Measurements from ENCODE around the gene TTC12. TPM values are rescaled to one million over a fixed set of nuclear protein-coding genes. Genes with fewer than 3 reads are reported as not detected.
A peak's percentile ranks its signal among the peaks of the same experiment; 100 is the strongest.

TTC12 gene
- total RNA-seq, 2 donors from 2014 or later, result 19.5 to 26.7 TPM

GRCh38 chr11:113387605-113388211, 73.3 kb downstream of the TTC12 start, which contains the start of gene ANKK1:
Gene ANKK1, plus strand, starts transcription at chr11:113387779. Its CDS starts 106 bp downstream, at chr11:113387885.
- peak; percentile 92 for DNase-seq
- Histone ChIP-seq H3K9me3 (ENCODE audit: control insufficient read depth, low read length) (no peaks in the 10 kb centered on the region), H3K4me3 (ENCODE audit: low read length) (no peak within 1 kb of the TSS), H3K27ac (ENCODE audit: low read depth, low read length) (no peak within 1 kb of the TSS), H3K27me3 (ENCODE audit: control insufficient read depth, insufficient read depth, low read length, poor library complexity, severe bottlenecking) (peaks cover 46% of the 10 kb centered on the region), H3K4me1 (ENCODE audit: control insufficient read depth, insufficient read depth, low read length) (peaks cover 2% of the 10 kb centered on the region), H3K9ac (ENCODE audit: extremely low read depth, low read length, poor library complexity, severe bottlenecking) (no peak within 1 kb of the TSS), H3K36me3 (ENCODE audit: control insufficient read depth, insufficient read depth, low read length) (no peaks in the 10 kb centered on the region)
- Mint-ChIP-seq H3K4me1 (peaks cover 16% of the 10 kb centered on the region), H3K27me3 (ENCODE audit: insufficient read depth) (peaks cover 23% of the 10 kb centered on the region), H3K27ac (no peak within 1 kb of the TSS), H3K4me3 (peak within 1 kb of the TSS; percentile 39), H3K36me3 (ENCODE audit: low read depth) (no peaks in the 10 kb centered on the region), H3K9me3 (no peaks in the 10 kb centered on the region)
- WGBS, 2 experiments (ENCODE audit: insufficient coverage in 1 of 2, insufficient read length in 1 of 2), result 23 to 25% methylated on average over 17 to 46 of the region's 46 CpGs
- TF ChIP-seq CTCF (conservative IDR thresholded peaks at IDR 0.05), result peak; percentile 96

GRCh38 chr11:113389272-113389671, 74.9 kb downstream of the TTC12 start:
- H3K27me3 Mint-ChIP-seq (ENCODE audit: insufficient read depth), result peaks cover 18% of the 10 kb centered on the region
- H3K9me3 ChIP-seq (ENCODE audit: control insufficient read depth, low read length), result no peaks in the 10 kb centered on the region
- H3K27me3 ChIP-seq (ENCODE audit: control insufficient read depth, insufficient read depth, low read length, poor library complexity, severe bottlenecking), result peaks cover 62% of the 10 kb centered on the region
- TF ChIP-seq CTCF (conservative IDR thresholded peaks at IDR 0.05), result no peak
- no peak overlapping the region for H3K27ac Mint-ChIP-seq
- H3K36me3 ChIP-seq (ENCODE audit: control insufficient read depth, insufficient read depth, low read length), result no peaks in the 10 kb centered on the region
- H3K36me3 Mint-ChIP-seq (ENCODE audit: low read depth), result no peaks in the 10 kb centered on the region
- no peaks in the 10 kb centered on the region for H3K9me3 Mint-ChIP-seq
- DNase-seq, result no peak
- 20 to 32% methylated on average over 2 to 3 of the region's 3 CpGs for WGBS, 2 experiments (ENCODE audit: insufficient coverage in 1 of 2, insufficient read length in 1 of 2)
- H3K9ac ChIP-seq (ENCODE audit: extremely low read depth, low read length, poor library complexity, severe bottlenecking), result no peak overlapping the region
- no peak overlapping the region for H3K4me3 ChIP-seq (ENCODE audit: low read length)
- H3K4me1 Mint-ChIP-seq, result peaks cover 16% of the 10 kb centered on the region
- peaks cover 2% of the 10 kb centered on the region for H3K4me1 ChIP-seq (ENCODE audit: control insufficient read depth, insufficient read depth, low read length)
- H3K4me3 Mint-ChIP-seq, result no peak overlapping the region
- H3K27ac ChIP-seq (ENCODE audit: low read depth, low read length), result no peak overlapping the region

GRCh38 chr11:113392236-113392921, 78.0 kb downstream of the TTC12 start:
- H3K36me3 ChIP-seq (ENCODE audit: control insufficient read depth, insufficient read depth, low read length), result no peaks in the 10 kb centered on the region
- H3K4me3 Mint-ChIP-seq, result no peak overlapping the region

More at GRCh38 chr11:113392236-113392921, 78.0 kb downstream of the TTC12 start:
- H3K9me3 ChIP-seq (ENCODE audit: control insufficient read depth, low read length), result no peaks in the 10 kb centered on the region
- 94 to 100% methylated on average over 3 of the region's 3 CpGs for WGBS, 2 experiments (ENCODE audit: insufficient coverage in 1 of 2, insufficient read length in 1 of 2)
- no peak overlapping the region for H3K4me3 ChIP-seq (ENCODE audit: low read length)
- Mint-ChIP-seq H3K27ac (no peak overlapping the region), H3K36me3 (ENCODE audit: low read depth) (no peaks in the 10 kb centered on the region), H3K4me1 (peaks cover under 1% of the 10 kb centered on the region), H3K9me3 (no peaks in the 10 kb centered on the region), H3K27me3 (ENCODE audit: insufficient read depth) (peaks cover 20% of the 10 kb centered on the region)
- H3K9ac ChIP-seq (ENCODE audit: extremely low read depth, low read length, poor library complexity, severe bottlenecking), result no peak overlapping the region
- no peak overlapping the region for H3K27ac ChIP-seq (ENCODE audit: low read depth, low read length)
- H3K4me1 ChIP-seq (ENCODE audit: control insufficient read depth, insufficient read depth, low read length), result no peaks in the 10 kb centered on the region
- TF ChIP-seq CTCF (conservative IDR thresholded peaks at IDR 0.05), result no peak
- DNase-seq, result no peak
- H3K27me3 ChIP-seq (ENCODE audit: control insufficient read depth, insufficient read depth, low read length, poor library complexity, severe bottlenecking), result peaks cover 55% of the 10 kb centered on the region

Measured in endodermal cell (in vitro differentiated cells).